SU-DHL-6 (cell line): ENCODE measurements around the gene ZNF212.

Experiments used
- EZH2phosphoT487 ChIP-seq: fragments of 200-600 bp; sonication (generic), shearing (Covaris generic); conservative IDR thresholded peaks from 2 replicates; pipeline ENCODE4 v1.6.1; 2018; ENCODE audit warnings: mild to moderate bottlenecking, antibody characterized with exemption, low read length, moderate library complexity, mixed read lengths
- TF ChIP-seq, protein P1 (sequence below): fragments of 200-600 bp; sonication (generic); IDR thresholded peaks from one replicate; pipeline ENCODE4 v1.5.1; 2017; ENCODE audit warnings: antibody characterized with exemption, mild to moderate bottlenecking, low read length, moderate library complexity; ENCODE audit not compliant: insufficient read depth, poor library complexity, severe bottlenecking

DNA sequence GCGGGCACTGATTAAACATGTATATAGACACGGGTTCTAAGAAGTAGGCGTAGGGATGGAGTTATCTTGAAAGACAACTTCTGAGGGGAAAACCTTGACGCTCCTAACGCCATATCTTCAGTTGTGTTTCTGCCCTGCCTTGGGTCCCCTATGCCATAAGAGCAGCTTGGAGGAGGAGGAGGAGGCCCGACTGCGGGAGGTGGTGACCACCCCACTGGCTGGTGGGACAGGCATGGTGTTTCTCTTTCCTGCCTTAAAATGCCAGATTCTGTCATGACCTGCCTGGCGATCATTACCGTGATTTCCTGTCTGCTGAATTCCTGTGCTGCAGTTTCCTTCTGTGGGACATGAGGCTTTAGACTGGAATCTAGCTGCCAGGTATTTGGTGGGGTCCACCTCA lies 38.4 kb downstream of the ZNF212 start:
- TF ChIP-seq, protein P1, sequence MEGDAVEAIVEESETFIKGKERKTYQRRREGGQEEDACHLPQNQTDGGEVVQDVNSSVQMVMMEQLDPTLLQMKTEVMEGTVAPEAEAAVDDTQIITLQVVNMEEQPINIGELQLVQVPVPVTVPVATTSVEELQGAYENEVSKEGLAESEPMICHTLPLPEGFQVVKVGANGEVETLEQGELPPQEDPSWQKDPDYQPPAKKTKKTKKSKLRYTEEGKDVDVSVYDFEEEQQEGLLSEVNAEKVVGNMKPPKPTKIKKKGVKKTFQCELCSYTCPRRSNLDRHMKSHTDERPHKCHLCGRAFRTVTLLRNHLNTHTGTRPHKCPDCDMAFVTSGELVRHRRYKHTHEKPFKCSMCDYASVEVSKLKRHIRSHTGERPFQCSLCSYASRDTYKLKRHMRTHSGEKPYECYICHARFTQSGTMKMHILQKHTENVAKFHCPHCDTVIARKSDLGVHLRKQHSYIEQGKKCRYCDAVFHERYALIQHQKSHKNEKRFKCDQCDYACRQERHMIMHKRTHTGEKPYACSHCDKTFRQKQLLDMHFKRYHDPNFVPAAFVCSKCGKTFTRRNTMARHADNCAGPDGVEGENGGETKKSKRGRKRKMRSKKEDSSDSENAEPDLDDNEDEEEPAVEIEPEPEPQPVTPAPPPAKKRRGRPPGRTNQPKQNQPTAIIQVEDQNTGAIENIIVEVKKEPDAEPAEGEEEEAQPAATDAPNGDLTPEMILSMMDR = no peak
- no peak for TF ChIP-seq EZH2phosphoT487
